K562 (cell line): ENCODE results near the gene ANXA2. TPM values are rescaled to one million over a fixed set of nuclear protein-coding genes. Genes with fewer than 3 reads are reported as not detected.

ENCODE experiments used
- CUX1 ChIP-seq: fragments of 200-800 bp; sonication (Bioruptor generic); IDR thresholded peaks from 2 replicates; pipeline ENCODE4 v1.6.1; 2016; ENCODE audit warnings: missing genetic modification characterization, missing compliant biosample characterization
- DPF2 ChIP-seq: fragments of 450-650 bp; IDR thresholded peaks from 2 replicates; pipeline ENCODE4 v1.6.1; 2016
- HMGN3 ChIP-seq: IDR thresholded peaks from 2 replicates; pipeline ENCODE4 v1.6.1; 2011; ENCODE audit warnings: borderline replicate concordance, low read depth, mild to moderate bottlenecking, mixed read lengths, low read length; ENCODE audit not compliant: insufficient read length; ENCODE audit errors: extremely low read depth
- KAT2B ChIP-seq: IDR thresholded peaks from one replicate; pipeline ENCODE4 v1.6.1; 2012; ENCODE audit warnings: low read depth, mild to moderate bottlenecking, control low read depth, inconsistent platforms, low read length, moderate library complexity
- MYNN ChIP-seq, 2 experiments: sonication (generic); formaldehyde crosslinking in 1 of 2; IDR thresholded peaks; 2 replicates each; pipeline versions ENCODE4 v1.5.0 to v1.6.1; 2016 to 2020; ENCODE audit warnings: antibody characterized with exemption in 1 of 2, missing genetic modification reagents in 1 of 2
- PHF20 ChIP-seq: fragments of 450-650 bp; IDR thresholded peaks from 2 replicates; pipeline ENCODE4 v1.6.1; 2018; ENCODE audit not compliant: partially characterized antibody
- RCOR1 ChIP-seq, 2 experiments: IDR thresholded peaks; 2 replicates each; pipeline ENCODE4 v1.6.1; 2012; ENCODE audit warnings: low read depth in 2 of 2, low read length in 2 of 2, borderline replicate concordance in 1 of 2, improper control_type of control experiment in 1 of 2
- SRSF1 ChIP-seq: fragments of 200-400 bp; formaldehyde crosslinking; IDR thresholded peaks from 2 replicates; pipeline ENCODE4 v1.6.1; 2017; ENCODE audit warnings: mild to moderate bottlenecking, low read depth, low read length, moderate library complexity
- TCF7L2 ChIP-seq: fragments of 150-350 bp; IDR thresholded peaks from 2 replicates; pipeline ENCODE4 v1.6.1; 2016; ENCODE audit warnings: low read depth, mild to moderate bottlenecking, low read length, moderate library complexity
- TEAD4 ChIP-seq, 2 experiments: sonication (generic) in 1 of 2; formaldehyde crosslinking in 1 of 2; IDR thresholded peaks; 2 replicates each; pipeline versions ENCODE4 v1.6.1 to v1.8.0; 2012 to 2022; ENCODE audit warnings: borderline replicate concordance in 1 of 2, inconsistent platforms in 1 of 2, low read length in 1 of 2, mild to moderate bottlenecking in 1 of 2, missing genetic modification reagents in 1 of 2
- TRIM25 ChIP-seq: fragments of 450-650 bp; IDR thresholded peaks from 2 replicates; pipeline ENCODE4 v1.7.0; 2016; ENCODE audit warnings: borderline replicate concordance
- ZNF124 ChIP-seq: sonication (generic); formaldehyde crosslinking; IDR thresholded peaks from 2 replicates; pipeline ENCODE4 v1.8.1; 2022; ENCODE audit warnings: missing genetic modification reagents
- ZNF174 ChIP-seq: fragments of 250-450 bp; sonication (Bioruptor Pico); IDR thresholded peaks from 2 replicates; pipeline ENCODE4 v1.4.0; 2020; ENCODE audit warnings: mild to moderate bottlenecking
- ZNF592 ChIP-seq: fragments of 450-650 bp; IDR thresholded peaks from 2 replicates; pipeline ENCODE4 v1.6.1; 2017; ENCODE audit warnings: antibody characterized with exemption, mild to moderate bottlenecking
- ZNF766 ChIP-seq: fragments of 200-800 bp; sonication (Bioruptor generic); conservative IDR thresholded peaks from 2 replicates; pipeline ENCODE4 v1.6.1; 2016; ENCODE audit warnings: missing genetic modification characterization, missing compliant biosample characterization
- polyA plus RNA-seq, 8 experiments: library from polyadenylated mRNA; depleted of rRNA in 4 of 8; stranded (reverse) in 5 of 8; unstranded in 3 of 8; fragments of >200 nt; fragmentation: Nextera tagmentation in 2 of 8; fragmentation: Illumina TruSeq in 1 of 8; extraction: Ambion mirVana in 2 of 8; extraction: Trizol in 1 of 8; gene quantifications; 2 replicates each; pipeline versions ENCODE4 v1.2.1 to v1.2.3, GENCODE V29; 2011 to 2014; ENCODE audit warnings: inconsistent platforms in 1 of 8, missing spikeins in 1 of 8
- total RNA-seq, 7 experiments: library from RNA; depleted of rRNA in 6 of 7; stranded (reverse); fragments of >200 nt in 6 of 7; fragmentation: Illumina TruSeq in 2 of 7; extraction: Trizol in 2 of 7; gene quantifications; 2 replicates each; pipeline versions ENCODE4 v1.2.1 to v1.2.3, GENCODE V29; 2011 to 2021; ENCODE audit warnings: low replicate concordance in 1 of 7

ANXA2 gene
- total and polyA plus RNA-seq, 9 of the 15 experiments (the other 6 are each of a cell fraction or from before 2014, with no cell fraction given) = 301 to 1,102 (median 452) TPM

- TF ChIP-seq ZNF174 (CRISPR knock-in tag) = no peak
- TF ChIP-seq TRIM25 = no peak
- no peak for TF ChIP-seq ZNF124 (CRISPR knock-in tag)
- TF ChIP-seq ZNF766 (CRISPR knock-in tag) = no peak; the same call in 1 of the 2 replicates
- TF ChIP-seq ZNF592 = peak; percentile 76
- peak; percentile 53; the same call in 1 of the 2 replicates for TF ChIP-seq MYNN (IDR thresholded peaks at IDR 0.05)
- no peak for TF ChIP-seq MYNN (CRISPR knock-in tag; IDR thresholded peaks at IDR 0.05)
- no peak for TF ChIP-seq KAT2B
- peak; percentile 57 for TF ChIP-seq TEAD4 (IDR thresholded peaks at IDR 0.05; ENCODE audit: low read length)
- no peak for TF ChIP-seq TEAD4 (CRISPR knock-in tag; IDR thresholded peaks at IDR 0.05; ENCODE audit: borderline replicate concordance)
- peak in 1 of 2 experiments; percentile 89; a peak in 2 of 4 replicates for TF ChIP-seq RCOR1 (IDR thresholded peaks at IDR 0.05; ENCODE audit: borderline replicate concordance in 1 of 2, low read depth in 2 of 2, low read length in 2 of 2)
- peak; percentile 73 for TF ChIP-seq DPF2
- TF ChIP-seq TCF7L2 = no peak
- TF ChIP-seq PHF20 = no peak
- TF ChIP-seq HMGN3 = peak; percentile 4
- no peak for TF ChIP-seq CUX1
- TF ChIP-seq SRSF1 = no peak
Measured at GRCh38 chr15:60396958-60397771, 621 bp downstream of the ANXA2 start (continued).
